Loucy (cell line): Measurements from ENCODE around the gene TIAM2.

Experiments used
- H2AFZ ChIP-seq: fragments of 200-600 bp; sonication (generic); 2 replicates; pipeline ENCODE4 v1.6.0; 2016; ENCODE audit warnings: antibody characterized with exemption, mild to moderate bottlenecking, low read length, moderate library complexity
- H3F3A ChIP-seq: fragments of 200-600 bp; 2 replicates; pipeline ENCODE4 v1.6.0; 2016; ENCODE audit warnings: antibody characterized with exemption, low read depth, mild to moderate bottlenecking
- H3K27me3 ChIP-seq: fragments of 200-600 bp; sonication (generic); 2 replicates; pipeline ENCODE4 v1.6.1; 2014; ENCODE audit warnings: low read length, mild to moderate bottlenecking; ENCODE audit not compliant: insufficient read depth, poor library complexity, severe bottlenecking
- H3K36me3 ChIP-seq: fragments of 200-600 bp; sonication (generic); 2 replicates; pipeline ENCODE4 v1.6.1; 2016; ENCODE audit warnings: low read length; ENCODE audit not compliant: insufficient read depth
- H3K4me1 ChIP-seq: fragments of 200-600 bp; sonication (generic); 2 replicates; pipeline ENCODE4 v1.5.1; 2014; ENCODE audit warnings: low read length, mild to moderate bottlenecking; ENCODE audit not compliant: insufficient read depth, poor library complexity, severe bottlenecking
- H3K4me2 ChIP-seq: fragments of 200-600 bp; sonication (generic); 2 replicates; pipeline ENCODE4 v1.6.0; 2014; ENCODE audit warnings: antibody characterized with exemption, low read length, low read depth, mild to moderate bottlenecking; ENCODE audit not compliant: poor library complexity, severe bottlenecking
- H3K4me3 ChIP-seq: fragments of 200-600 bp; sonication (generic); 2 replicates; pipeline ENCODE4 v1.5.1; 2014; ENCODE audit warnings: low read length, mild to moderate bottlenecking, mixed read lengths; ENCODE audit not compliant: poor library complexity, severe bottlenecking
- H3K79me2 ChIP-seq: fragments of 200-600 bp; sonication (generic); 2 replicates; pipeline ENCODE4 v1.6.1; 2014; ENCODE audit warnings: low read length; ENCODE audit not compliant: insufficient read depth
- H3K9ac ChIP-seq: fragments of 200-600 bp; sonication (generic); 2 replicates; pipeline ENCODE4 v1.6.0; 2014; ENCODE audit warnings: mild to moderate bottlenecking, low read depth, low read length, moderate library complexity; ENCODE audit not compliant: poor library complexity, severe bottlenecking
- H3K9me2 ChIP-seq: fragments of 200-600 bp; sonication (generic); replicated peaks from 2 replicates; pipeline ENCODE4 v1.6.1; 2016; ENCODE audit warnings: low read depth, low read length, mixed read lengths
- H3K9me3 ChIP-seq: fragments of 200-600 bp; sonication (generic); 2 replicates; pipeline ENCODE4 v1.6.1; 2014; ENCODE audit warnings: mild to moderate bottlenecking, antibody characterized with exemption, low read length, low read depth; ENCODE audit not compliant: insufficient read depth
- H4K20me1 ChIP-seq: fragments of 200-600 bp; sonication (generic); 2 replicates; pipeline ENCODE4 v1.6.0; 2014; ENCODE audit warnings: antibody characterized with exemption, low read length, mild to moderate bottlenecking; ENCODE audit not compliant: insufficient read depth, poor library complexity, severe bottlenecking
- EZH2phosphoT487 ChIP-seq: fragments of 200-600 bp; IDR thresholded peaks from 2 replicates; pipeline ENCODE4 v1.6.1; 2018; ENCODE audit warnings: antibody characterized with exemption, mild to moderate bottlenecking, moderate library complexity, borderline replicate concordance
- TF ChIP-seq, protein P1 (sequence below): fragments of 200-600 bp; sonication (generic); conservative IDR thresholded peaks from 2 replicates; pipeline ENCODE4 v1.5.1; 2014; ENCODE audit warnings: mild to moderate bottlenecking, antibody characterized with exemption, low read length

TIAM2 gene

GRCh38 chr6:155040154-155040553 is 45.0 kb downstream of the TIAM2 start:
- TF ChIP-seq, protein P1, sequence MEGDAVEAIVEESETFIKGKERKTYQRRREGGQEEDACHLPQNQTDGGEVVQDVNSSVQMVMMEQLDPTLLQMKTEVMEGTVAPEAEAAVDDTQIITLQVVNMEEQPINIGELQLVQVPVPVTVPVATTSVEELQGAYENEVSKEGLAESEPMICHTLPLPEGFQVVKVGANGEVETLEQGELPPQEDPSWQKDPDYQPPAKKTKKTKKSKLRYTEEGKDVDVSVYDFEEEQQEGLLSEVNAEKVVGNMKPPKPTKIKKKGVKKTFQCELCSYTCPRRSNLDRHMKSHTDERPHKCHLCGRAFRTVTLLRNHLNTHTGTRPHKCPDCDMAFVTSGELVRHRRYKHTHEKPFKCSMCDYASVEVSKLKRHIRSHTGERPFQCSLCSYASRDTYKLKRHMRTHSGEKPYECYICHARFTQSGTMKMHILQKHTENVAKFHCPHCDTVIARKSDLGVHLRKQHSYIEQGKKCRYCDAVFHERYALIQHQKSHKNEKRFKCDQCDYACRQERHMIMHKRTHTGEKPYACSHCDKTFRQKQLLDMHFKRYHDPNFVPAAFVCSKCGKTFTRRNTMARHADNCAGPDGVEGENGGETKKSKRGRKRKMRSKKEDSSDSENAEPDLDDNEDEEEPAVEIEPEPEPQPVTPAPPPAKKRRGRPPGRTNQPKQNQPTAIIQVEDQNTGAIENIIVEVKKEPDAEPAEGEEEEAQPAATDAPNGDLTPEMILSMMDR = no peak
- no peak for TF ChIP-seq EZH2phosphoT487
- Histone ChIP-seq H3K4me3 (no peak overlapping the region), H3K27me3 (no peaks in the 10 kb centered on the region), H3K36me3 (no peaks in the 10 kb centered on the region), H3K4me2 (no peak overlapping the region), H3K9me3 (no peaks in the 10 kb centered on the region), H3F3A (no peaks in the 10 kb centered on the region), H3K9ac (no peak overlapping the region), H2AFZ (no peak overlapping the region), H3K79me2 (no peaks in the 10 kb centered on the region), H3K4me1 (no peaks in the 10 kb centered on the region), H3K9me2 (no peaks in the 10 kb centered on the region), H4K20me1 (no peaks in the 10 kb centered on the region)

GRCh38 chr6:155040901-155041650 is 46.0 kb downstream of the TIAM2 start:
- no peak overlapping the region for H3K9ac ChIP-seq
- no peaks in the 10 kb centered on the region for H3F3A ChIP-seq
- H3K79me2 ChIP-seq = no peaks in the 10 kb centered on the region
- no peaks in the 10 kb centered on the region for H3K9me3 ChIP-seq
- no peaks in the 10 kb centered on the region for H3K4me1 ChIP-seq
- H3K4me2 ChIP-seq = no peak overlapping the region
- no peaks in the 10 kb centered on the region for H3K9me2 ChIP-seq
- TF ChIP-seq, protein P1 = no peak
- TF ChIP-seq EZH2phosphoT487 = no peak
- no peak overlapping the region for H3K4me3 ChIP-seq
- H3K36me3 ChIP-seq = no peaks in the 10 kb centered on the region
- H2AFZ ChIP-seq = no peak overlapping the region
- H3K27me3 ChIP-seq = no peaks in the 10 kb centered on the region
- no peaks in the 10 kb centered on the region for H4K20me1 ChIP-seq

- no peak overlapping the region for H3K4me3 ChIP-seq
Measured at GRCh38 chr6:155041741-155042279, 46.7 kb downstream of the TIAM2 start.

More at GRCh38 chr6:155041741-155042279, 46.7 kb downstream of the TIAM2 start:
- no peaks in the 10 kb centered on the region for H3K4me1 ChIP-seq
- H3K79me2 ChIP-seq = no peaks in the 10 kb centered on the region
- no peaks in the 10 kb centered on the region for H3K9me3 ChIP-seq
- H2AFZ ChIP-seq = no peak overlapping the region
- no peaks in the 10 kb centered on the region for H3K27me3 ChIP-seq
- H3K4me2 ChIP-seq = no peak overlapping the region
- TF ChIP-seq, protein P1 = no peak
- TF ChIP-seq EZH2phosphoT487 = no peak
- H3K9ac ChIP-seq = no peak overlapping the region
- H3K36me3 ChIP-seq = no peaks in the 10 kb centered on the region
- no peaks in the 10 kb centered on the region for H4K20me1 ChIP-seq
- no peaks in the 10 kb centered on the region for H3K9me2 ChIP-seq
- H3F3A ChIP-seq = no peaks in the 10 kb centered on the region
